Stimulated activated CD8-positive, alpha-beta memory T cell treated with anti-CD3 and anti-CD28 coated beads, Interleukin-4, amount 100 ng/mL, for 24 hours (primary cell): ENCODE measurements around the gene GDF7.

Experiments
- DNase-seq: peaks from one replicate; pipeline ENCODE4 v3.0.0-alpha.2; 2020; ENCODE audit warnings: low read depth

The GDF7 gene

DNA sequence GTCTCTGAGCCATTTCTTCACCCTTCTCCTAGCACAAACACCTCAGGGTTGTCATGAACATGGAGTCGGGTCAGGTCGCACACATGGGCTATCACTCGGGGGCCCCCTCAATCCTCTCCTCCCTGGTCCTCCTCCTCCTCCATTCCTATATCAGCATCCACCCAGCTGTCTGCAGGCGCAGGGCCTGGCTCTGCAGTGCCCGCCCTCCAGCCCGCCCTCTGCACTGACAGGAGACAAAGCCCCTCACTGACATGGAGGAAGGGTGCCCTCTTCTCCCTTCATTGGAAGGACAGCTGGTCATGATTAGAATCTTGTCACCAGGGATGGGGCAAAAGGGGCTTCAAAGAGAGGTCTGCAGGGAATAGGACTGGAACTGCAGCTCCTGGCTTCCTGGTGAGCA, 37.8 kb upstream of the GDF7 start:
- no peak for DNase-seq

DNA sequence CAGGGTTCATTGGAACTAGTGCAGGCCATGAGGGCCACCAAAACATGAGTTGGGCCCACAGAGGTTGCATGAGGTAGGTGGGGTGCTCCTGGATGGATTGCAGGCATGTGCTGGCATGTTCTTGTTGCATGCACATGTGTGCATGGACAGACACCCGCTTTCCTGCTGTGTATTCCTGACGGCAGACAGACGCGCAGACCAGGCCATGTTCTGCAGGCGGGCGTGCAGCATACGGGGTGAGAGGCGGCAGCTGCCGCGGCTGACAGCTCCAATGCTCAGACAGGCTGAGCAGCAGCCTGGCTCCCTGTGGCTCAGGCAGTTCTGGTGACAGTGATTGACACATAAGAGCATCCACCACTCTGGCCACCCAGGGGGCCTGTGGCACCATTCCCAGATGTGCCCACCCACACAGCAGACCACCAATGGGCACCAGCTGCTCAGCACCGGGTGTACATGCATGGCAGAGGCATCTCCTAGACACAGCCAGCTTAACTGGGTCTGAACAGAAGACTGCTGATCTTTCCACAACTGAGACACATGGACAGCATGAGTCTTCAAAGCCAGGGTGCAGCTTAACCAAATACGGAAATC, 37.3 kb upstream of the GDF7 start:
- DNase-seq, result no peak

- no peak for DNase-seq
These were observed 36.0 kb upstream of the GDF7 start for GRCh38 chr2:20630967-20631366.

- DNase-seq, result no peak
These were observed 35.2 kb upstream of the GDF7 start for GRCh38 chr2:20631617-20632307.

- no peak for DNase-seq
These were observed 34.4 kb upstream of the GDF7 start for GRCh38 chr2:20632446-20632990.

DNA sequence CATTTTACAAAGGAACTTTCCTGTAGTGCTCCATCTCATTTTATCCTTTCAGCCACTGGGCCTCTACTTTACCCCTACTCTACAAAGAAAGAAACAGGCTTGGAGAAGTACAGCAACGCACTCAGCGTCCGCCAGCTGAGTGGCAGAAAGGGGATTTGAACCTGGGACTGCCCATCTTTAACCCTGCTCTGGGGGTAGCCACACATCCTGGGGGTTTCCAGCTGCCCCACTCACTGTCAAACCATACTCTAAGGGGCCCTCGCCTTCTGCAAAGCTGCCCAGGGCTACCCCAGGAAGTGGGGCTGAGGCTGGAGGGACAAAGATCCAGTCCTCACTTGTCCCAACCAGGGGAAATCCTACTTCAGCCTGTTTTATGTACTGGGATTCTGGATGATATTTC, 33.9 kb upstream of the GDF7 start:
- DNase-seq, result no peak

GRCh38 chr2:20633794-20634506, 33.0 kb upstream of the GDF7 start:
- DNase-seq, result no peak

DNA sequence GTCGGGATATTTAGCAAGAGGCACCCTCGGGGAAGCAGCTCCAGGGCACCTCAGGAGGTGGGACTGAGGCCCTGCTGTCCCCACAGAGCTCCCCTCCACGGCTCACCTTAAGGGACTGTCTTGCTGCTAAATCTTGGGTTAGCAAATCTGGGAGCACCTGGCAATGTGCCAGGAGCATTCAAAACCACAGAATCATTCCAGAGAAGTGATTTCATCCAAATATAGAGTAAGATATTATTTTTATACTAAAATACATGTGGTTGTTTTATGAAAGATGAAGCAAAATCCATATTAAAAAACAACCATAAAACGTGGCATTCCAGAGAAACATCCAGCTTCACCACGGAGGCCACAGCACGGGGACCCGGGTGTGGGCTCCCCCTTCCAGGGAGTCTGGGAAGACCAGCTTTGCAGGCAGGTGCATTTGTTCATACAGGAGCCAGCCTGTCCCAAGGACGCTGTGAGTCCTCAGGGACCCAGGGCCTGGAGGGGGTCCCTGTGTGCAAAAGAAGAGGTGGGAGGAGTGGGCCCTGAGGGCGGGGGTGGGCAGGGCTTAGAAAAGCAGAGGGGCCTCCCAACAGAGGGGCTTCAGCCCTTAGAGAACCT, 32.3 kb upstream of the GDF7 start:
- no peak for DNase-seq

GRCh38 chr2:20635113-20635510, 31.8 kb upstream of the GDF7 start:
- DNase-seq, result no peak

GRCh38 chr2:20635675-20636584, 31.0 kb upstream of the GDF7 start:
- DNase-seq, result peak; percentile 38

GRCh38 chr2:20637147-20637546, 29.8 kb upstream of the GDF7 start:
- no peak for DNase-seq

DNA sequence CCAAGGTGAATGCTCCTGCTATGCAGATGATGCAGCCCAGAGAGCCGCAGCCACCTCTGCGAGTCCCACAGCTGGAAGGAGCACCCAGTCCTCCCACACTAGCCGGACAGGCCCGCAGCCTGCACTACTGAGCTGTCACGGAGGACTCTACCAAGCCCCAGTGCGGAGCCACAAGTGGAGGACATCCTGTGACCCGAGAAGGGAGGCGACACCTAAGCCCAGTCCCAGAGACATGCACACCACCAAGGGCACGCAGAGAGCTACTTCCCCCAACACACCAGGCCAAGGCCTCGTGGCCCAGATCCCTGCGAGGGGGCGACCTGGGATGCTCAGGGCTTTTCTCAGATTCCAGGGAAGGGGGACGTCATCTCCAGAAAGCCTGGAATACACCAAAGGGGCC, 28.9 kb upstream of the GDF7 start:
- no peak for DNase-seq

DNA sequence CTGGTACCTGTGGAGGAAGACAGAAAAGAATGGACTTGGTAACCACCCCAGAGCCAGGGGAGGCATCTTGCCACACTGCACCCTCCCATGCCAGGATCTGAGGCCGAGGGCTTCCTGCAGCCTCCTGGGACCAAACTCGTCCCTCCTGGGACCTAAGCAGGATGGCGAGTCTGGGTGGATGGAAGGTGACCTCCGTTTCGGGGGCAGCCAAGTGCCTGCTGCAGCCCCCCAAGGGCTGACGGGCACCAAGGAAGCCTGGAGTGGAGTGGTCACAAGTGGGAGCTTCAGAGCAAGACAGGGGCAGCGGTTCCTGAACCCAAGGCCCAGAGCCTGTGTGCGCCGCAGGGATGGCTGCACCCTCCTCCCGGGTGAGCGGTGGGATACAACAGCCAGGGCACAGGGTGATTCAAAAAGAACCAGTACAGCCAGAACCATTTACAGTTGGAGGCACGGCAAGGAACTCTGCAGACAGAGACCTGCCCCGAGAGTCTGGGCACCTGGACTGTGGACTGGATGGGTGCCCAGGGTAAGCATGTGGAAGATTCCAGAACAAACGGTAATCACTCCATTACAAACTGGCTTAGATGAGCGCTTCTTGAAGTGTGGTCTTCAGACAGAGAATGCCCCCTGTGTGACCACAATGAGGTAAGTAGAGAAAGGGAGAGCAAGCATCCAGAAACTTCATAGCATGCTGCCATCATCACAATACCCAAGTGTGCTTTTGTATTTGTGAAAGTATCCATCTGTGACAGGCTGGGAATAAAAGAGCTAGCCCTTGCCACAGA, 28.1 kb upstream of the GDF7 start:
- no peak for DNase-seq

DNA sequence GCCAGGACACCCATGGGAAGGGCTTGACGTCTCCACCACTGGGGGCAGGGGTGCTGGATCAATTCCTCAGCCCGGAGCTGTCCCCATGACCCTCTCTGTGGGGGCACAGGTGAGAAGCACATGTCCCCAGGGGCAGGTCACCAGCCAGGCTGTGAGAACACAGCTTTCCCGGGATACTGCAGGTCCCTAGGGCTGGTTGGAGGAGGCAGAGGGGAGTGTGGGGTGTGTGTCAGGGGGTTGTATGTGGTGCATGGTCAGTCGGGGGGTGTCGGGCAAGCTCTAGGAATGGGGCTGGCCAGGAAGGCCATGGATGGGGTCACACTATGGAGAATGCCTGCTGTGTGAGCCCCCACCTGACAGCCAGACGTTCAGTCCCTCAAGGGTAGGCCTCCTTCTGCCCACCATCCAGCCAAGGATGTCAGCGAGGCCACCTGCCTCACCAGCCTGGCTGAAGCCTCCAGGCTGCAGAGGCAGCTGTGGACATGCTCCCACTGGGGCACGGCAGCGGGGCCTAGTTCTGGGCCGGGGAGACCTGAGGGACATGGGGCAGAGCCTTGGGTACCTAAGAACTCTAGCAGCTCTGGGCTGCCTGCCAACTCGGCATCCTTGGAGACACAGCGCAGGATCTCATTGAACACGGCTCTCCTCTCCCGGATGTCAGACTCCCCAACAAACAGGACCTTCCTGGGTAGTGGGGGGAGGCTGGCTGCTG, 26.4 kb upstream of the GDF7 start:
- DNase-seq, result no peak

- no peak for DNase-seq
These were observed 25.6 kb upstream of the GDF7 start for GRCh38 chr2:20641123-20641985.

DNA sequence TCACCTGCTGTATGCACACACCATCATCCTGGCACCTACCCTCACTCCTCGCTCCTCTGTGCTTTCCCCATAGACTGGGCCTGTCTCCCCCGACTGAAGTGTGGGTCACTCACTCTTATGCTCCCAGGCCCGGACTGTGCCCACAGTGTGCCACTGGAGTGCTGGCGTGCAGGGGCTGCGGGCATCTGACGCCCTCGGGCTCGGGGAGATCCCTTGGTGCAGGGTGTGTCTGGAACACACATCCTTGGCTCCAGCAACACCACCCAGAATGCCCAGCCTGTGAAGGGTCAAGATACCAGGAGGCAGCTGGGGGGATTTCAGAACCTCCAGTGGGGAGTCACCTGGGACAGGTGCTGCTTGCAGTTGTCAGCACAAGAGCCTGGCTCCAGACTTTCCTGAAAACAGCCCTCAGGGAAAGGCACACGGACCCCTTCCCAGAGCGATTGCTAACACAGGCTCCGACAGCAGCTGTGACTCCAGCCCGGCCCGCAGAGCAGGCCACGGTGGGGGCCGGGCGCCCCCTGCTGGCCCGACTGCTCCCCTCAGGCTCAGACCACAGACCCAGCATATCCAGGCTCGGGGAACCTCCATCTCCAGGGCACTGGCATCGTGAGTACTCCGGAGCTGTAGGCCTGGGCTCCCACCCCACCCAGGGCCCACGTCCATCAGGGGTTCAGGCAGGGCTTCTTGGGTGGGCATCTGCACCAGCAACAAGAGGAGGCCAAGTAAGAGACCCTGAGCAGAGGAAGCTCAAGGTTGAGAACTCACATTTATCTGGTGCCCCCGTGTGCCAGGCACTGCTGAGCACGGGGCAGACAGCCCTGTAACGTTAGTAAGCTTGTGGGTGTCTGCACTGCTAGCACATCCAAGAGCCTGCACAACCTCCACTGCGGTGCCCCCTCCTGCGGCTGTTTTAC, 24.6 kb upstream of the GDF7 start:
- DNase-seq, result peak; percentile 58

DNA sequence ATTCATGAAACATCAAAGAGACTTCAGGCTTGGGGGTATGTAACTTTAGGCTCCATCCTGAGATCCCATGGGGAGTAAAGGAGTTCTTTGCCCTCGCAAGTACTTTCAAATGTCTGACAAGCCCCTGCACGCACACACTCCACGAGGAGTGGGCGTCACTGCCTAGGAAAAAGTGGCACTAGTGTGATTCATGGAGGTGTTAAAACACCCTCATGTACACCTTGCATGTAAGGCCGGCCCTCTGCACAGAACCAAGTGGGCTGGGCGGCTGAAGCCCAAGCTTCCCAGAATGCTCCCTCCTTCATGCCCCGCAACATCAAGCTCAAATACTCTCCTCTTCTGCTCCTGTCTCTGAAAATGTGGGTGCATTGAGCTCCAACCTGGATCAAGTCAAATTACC, 23.9 kb upstream of the GDF7 start:
- DNase-seq, result no peak

- DNase-seq, result no peak
These were observed 23.1 kb upstream of the GDF7 start for GRCh38 chr2:20643826-20644225.
